ENCODE results near the gene EFCAB14. TPM values are rescaled to one million over a fixed set of nuclear protein-coding genes. Genes with fewer than 3 reads are reported as not detected.
"Not testable (repeated sequence)": the region's sequence is repeated elsewhere in the genome, so short reads cannot be mapped to it uniquely, and the experiment has no call there.

Gene EFCAB14
- total RNA-seq, 1 donor from 2014 or later, result 105 TPM

DNA sequence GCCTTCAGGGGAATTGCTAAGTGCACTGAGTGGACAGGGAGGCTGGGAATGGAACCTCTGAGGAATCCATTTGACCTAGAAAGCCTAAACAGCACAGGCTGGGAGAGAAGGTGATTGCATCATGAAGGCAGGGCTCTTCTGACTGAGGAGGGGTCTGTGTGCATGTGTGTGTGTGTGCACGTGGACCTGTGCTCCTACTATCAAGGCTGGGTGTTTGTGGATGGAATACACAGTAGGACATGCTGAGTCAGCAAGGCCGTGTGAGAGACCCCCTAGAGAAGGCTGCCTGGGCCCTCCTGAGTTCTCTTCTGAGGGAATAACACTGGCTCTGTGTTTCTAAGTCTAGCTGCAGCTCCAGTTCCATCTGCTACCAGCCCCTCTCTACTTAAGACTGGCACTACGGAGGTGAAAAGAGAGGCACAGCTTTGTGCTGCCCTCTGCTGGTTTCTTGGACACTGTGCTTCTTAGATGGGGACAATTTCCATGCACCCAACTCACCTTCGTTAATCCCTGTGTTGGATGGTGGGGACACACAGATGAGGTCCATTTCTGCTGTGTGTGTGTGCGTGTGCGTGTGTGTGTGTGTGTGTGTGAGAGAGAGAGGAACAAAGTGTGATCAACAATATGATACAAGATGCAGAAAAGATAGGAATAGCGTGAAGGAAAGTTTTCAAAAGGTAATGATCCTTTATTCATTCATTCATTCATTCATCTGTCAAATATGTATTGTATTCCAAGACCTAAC, 6.2 kb upstream of the EFCAB14 start:
- peak; percentile 83 for DNase-seq (ENCODE audit: low read depth)

DNA sequence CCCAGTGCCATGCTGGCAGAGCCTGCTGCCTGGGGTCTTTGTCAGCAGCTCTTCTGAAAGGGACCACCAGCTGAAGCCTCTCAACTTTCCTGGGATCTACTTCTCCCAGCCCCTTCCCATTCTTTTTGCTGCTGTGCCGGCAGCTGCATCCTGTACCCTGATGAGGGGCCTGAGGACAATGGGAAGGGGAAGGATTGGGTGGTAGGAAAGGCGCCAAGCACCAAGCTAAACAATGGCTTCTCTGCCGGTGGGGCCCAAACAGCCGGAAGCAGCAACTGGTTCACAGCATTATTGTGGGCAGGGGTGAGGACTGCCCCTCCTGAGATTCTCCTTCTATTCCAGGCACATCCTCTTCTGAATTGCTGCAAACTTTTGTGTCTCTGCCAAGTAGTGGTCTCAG, 5.0 kb upstream of the EFCAB14 start:
- DNase-seq (ENCODE audit: low read depth), result no peak

DNA sequence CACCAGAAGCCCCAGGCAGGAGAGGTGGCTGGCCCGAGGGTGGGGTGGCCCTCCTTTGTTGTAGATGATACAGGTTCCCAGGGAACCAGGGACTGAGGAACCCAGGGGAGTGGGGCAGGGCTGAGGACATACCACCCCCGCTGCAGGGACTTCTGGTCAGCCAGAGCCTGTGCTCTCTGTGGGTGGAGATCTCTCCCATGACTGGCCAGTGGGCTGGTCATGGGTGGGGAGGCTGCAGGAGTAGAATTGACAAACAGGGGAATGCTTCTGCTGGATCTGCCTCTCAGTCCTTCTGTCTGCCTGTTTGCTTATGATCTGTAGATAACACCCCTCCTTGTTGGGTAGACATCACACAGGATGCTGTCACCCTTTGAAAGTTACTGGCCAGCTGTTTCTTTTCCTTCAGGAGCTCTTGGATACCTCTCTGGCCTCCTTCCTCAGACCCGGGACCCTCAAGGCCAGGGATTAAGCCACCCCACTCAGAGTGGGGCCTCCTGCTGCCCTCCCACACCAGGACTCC, 2.8 kb upstream of the EFCAB14 start:
- DNase-seq (ENCODE audit: low read depth), result no peak

DNA sequence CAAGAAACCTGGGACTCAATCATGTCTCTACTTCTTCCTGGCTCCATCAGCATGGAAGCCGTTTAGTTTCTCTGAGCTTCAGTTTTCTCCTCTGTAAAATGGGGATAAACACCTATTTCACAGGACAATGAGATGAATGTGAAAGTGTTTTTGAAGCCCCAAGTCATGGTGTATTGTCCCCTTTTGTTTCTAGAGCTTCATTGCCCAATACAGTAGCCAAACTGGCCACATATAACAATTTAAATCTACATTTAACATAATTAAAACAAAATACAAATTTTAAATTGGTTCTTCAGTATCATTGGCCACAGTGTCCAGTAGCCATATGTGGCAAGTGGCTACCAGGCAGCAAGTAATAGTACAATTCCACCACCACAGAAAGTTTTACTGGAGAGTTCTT, 2.3 kb upstream of the EFCAB14 start:
- DNase-seq (ENCODE audit: low read depth), result no peak

DNA sequence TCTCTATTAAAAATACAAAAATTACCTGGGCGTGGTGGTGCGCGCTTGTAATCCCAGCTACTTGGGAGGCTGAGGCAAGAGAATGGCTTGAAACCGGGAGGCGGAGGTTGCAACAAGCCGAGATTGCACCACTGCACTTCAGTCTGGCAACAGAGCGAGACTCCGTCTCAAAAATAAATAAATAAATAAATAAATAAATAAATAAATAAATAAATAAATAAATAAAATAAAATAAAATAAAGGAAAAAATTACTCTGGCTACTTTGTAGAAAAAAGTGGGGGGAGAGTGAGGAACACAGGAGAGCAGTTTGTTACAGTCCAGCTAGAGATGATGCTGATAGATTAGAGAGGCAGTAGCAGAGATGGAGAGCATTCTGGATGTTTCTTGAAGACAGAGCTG, 1.4 kb upstream of the EFCAB14 start:
- DNase-seq (ENCODE audit: low read depth), result not testable (repeated sequence)

DNA sequence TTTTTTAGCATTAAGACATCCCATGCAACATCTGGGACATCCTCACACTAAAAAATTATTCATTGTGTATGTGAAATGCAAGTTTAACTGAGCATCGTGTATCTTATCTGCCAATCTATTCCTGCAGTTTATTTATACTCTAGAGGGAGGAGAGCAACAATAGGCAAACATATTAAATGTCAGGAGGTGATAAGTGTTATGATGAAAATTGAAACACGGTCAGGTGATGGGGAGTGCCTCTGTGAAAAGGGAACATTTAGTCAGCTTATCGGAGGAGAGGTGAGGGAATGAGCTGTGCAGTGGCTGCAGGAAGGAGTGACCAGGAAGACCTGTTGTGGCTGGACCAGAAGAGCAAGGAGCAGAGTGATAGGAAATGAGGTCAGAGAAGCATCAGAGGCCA, 775 bp upstream of the EFCAB14 start:
- DNase-seq (ENCODE audit: low read depth), result peak; percentile 19

DNA sequence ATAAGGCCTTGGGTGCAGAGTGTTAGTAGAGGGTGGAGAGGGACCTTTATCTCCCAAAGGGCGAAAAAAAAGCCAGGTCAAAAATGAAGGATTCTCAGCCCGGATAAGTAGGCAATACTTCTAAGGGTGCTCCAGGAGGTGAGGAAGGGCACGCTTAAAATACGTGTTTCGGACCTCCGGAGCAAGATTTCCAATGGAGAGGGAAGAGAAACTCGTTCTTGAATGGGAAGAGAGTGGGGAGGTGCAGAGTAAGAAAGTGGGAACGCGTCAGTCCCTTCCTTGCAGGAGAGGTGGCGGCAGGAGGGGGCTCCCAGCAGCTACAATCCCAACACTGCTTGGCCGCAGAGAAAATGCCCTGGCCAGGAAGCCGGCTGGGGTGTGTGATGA, 581 bp downstream of the EFCAB14 start:
- DNase-seq (ENCODE audit: low read depth), result no peak

DNA sequence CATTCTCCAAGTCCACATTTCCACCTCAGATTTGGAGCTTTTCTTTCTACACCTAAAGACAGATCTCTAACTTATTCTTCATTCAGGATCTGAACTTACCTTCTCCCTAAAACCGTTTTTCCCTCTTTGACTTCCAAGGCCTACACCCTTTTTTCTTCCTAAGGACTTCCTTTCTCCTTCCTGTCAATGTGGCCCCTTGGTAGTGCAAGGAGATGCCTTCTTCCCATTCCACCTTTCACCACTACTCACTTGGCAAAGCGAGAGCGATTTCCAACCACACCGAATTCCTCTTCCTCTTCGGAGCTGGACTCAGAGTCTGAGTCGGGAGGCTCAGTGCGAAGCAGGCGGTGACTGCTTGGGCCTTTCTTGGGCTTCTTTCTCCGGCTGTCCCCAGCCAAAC, 1.3 kb downstream of the EFCAB14 start:
- no peak for DNase-seq (ENCODE audit: low read depth)

DNA sequence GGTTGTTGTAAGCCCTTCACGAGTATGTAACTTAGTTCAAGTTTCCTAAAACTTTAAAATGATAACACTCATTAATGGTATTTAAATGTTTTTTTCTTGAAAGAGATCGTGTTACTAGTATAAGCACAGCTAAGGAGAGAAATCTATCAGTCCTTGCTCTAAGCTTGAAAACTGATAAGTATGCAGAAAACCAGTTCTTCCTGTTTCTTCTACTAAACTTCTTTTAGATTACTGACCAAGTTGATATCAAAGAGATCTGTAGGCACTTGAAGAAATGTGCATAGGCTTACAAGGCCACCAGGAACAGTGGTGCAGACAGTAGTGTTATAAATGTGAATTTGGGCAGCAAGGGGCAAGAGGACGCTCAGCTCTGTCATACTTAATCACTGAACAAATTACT, 3.9 kb downstream of the EFCAB14 start:
- peak; percentile 13 for DNase-seq (ENCODE audit: low read depth)

DNA sequence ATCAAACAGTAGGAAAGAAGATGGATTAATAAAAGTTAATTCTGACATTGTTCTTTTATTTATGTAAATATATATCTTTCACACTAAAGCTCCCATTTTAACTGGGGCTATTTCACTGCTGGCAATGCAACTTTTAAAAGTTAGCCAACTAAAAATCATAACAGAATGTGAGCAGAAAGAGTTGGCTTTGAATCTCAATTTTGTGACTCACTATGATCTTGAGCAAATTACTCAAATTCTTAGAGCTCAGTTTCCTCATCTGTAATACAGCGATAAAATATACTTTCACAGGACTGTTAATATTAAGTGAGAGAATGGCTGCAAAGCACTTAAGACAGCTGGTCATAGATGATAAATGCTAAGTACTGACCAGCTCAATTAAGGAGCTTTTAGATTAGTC, 10.8 kb downstream of the EFCAB14 start:
- no peak for DNase-seq (ENCODE audit: low read depth)

DNA sequence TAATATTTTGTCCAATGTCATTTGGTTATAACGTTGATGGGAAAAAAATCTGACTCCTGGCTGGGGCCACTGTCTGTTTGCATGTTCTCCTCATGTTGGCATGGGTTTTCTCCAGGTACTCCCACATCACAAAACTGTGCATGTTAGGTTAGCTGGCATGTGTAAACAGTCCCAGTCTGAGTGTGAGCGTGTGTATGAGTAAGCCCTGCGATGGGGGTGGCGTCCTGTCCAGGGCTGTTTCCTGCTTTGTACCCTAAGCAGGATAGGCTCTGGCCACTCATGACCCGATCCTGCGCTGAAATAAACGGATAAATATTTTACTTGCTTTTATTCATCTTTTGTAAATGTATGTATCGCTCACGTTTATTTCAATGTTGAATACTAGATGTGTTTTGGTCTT, 13.5 kb downstream of the EFCAB14 start:
- no peak for DNase-seq (ENCODE audit: low read depth)

DNA sequence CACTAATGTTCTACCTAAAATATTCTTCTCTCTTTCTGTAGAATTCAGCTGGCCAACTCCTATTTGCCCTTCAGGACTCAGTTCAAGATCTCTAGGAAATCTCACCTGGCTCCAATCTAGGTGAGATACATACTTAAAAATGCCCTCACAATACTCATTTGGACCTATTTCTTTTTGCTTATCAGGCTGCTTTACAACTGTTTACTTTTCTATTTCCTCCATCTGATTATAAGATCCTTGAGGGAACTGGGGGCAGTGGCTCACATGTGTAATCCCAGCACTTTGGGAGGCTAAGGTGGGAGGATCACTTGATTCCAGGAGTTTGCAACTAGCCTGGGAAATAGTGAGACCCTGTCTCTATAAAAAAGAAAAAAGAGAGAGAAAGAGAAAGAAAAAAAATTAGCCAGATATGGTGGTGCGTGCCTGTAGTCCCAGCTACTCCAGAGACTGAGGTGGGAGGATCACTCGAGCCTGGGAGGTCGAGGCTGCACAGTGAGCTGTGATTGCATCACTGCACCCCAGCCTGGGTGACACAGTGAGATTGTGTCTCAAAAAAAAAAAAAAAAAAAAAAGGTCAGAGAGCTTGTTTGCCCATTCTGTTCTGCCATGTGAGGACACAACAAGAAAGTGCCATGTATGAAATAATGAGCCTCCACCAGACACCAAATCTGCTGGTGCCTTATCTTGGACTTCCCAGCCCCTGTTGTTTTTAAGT, 14.8 kb downstream of the EFCAB14 start:
- DNase-seq (ENCODE audit: low read depth), result no peak

DNA sequence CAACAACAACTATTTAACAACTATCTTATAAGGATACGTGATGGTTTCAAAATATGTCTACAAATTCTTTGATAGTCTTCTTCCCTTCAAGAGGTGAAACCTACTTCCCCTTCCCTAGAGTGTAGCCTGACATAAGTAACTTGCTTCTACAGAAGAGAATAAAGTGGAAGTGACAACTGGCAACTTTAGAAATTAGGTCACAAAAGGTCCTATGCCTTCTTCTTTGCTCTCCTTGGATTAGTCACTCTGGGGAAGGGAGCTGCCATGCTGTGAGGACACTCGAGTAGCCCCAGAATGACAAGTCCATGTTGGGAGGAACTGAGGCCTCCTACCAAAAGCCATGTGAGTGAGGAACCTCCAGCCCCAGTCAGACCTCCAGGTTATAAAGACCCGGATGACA, 19.2 kb downstream of the EFCAB14 start:
- no peak for DNase-seq (ENCODE audit: low read depth)

DNA sequence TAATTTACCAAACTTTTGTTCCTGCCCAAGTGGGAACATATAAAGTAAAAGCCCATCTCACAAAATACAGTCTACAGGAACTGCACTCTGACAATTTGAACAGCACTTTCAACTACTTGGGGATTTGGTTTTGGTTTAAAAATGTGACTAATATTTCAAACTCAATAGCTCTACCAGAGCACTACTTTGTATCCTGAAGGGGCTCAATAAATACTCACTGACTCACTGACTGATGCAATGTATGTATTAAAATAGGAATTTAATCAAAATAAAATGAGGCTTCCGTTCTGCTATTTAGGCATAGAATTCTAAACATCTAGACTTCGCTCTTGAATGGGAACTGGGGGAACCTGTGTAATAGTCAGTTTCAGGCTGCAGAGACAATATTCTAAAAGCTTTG, 21.9 kb downstream of the EFCAB14 start:
- DNase-seq (ENCODE audit: low read depth), result no peak

DNA sequence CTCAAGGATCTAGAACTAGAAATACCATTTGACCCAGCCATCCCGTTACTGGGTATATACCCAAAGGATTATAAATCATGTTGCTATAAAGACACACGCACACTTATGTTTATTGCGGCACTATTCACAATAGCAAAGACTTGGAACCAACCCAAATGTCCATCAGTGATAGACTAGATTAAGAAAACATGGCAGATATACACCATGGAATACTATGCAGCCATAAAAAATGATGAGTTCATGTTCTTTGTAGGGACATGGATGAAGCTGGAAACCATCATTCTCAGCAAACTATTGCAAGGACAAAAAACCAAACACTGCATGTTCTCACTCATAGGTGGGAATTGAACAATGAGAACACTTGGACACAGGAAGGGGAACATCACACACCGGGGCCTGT, 24.2 kb downstream of the EFCAB14 start:
- not testable (repeated sequence) for DNase-seq (ENCODE audit: low read depth)

DNA sequence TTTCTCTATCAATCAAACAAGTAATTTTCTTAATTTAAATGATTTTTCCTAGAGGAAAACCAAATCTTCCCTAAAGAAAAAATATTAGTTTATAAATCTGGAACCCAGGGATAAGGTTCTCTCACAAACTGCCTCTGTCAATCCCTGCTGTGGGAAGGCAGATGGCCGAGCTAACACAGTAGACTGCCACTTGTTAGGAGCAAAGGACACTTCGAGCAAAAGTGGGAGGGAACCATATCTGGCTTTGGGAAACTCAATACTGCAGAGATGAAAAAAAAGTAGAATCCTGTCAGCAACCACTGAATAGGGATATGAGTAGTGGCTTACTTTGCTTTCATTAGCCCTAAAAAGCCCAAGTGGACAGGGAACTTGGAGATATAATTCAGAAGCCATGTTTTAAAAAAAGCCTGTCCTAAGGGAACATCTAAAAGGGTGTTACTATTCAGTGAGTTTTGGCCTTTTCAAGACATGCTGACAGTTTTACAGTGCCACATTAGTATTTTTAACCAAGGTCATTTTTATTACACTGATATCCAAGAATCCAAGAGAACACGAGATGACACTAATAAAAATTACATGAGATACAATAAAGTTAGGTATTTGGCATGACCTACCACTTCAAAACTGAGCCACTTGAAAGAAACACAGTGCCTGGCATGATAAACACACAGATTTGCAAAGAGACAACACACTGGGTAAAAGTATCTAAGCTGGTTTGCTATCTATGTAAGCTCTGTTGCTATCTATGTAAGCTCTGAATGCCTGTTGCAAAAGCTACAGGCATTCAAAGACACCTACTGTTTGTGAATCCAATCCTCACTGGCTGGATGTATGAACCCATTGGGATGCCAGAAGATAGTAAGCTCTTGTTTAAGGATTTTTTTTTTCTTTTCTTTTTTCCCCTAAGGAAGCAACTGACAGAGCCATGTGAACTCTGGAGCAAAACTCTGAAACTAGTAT, 25.8 kb downstream of the EFCAB14 start:
- no peak for DNase-seq (ENCODE audit: low read depth)

DNA sequence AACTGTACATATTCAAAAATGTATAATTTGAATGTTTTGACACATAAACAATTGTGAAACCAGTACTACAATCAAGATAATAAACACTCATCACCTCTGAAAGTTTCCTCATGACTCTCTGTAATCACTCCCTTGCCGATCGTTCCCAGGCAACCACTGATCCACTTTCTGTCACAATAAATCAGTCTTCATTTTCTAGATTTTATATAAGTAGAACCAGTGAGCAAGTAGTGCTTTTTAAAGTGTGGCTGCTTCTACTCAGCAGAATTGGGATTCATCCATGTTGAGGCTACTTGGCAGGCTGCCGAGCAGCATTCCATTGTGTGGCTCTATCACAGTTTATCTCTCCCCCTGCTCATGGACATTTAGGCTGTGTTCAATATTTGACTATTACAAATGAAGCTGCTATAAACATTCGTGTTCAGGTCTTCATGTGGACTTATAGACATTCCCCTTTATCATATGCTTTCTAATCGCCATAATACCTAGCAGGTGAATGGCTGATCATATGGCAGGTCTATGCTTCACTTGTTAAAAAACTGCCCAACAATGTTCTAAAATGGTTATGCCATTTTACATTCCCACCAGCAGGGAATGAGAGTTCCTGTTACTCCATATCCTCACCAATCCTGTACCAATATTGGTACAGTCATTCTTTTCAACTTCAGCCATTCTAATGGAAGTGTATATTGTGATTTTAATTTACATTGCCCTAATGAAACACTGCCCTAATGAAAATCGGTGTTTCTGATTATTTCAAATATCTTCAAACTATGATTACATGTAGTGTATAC, 26.7 kb downstream of the EFCAB14 start:
- DNase-seq (ENCODE audit: low read depth), result no peak

DNA sequence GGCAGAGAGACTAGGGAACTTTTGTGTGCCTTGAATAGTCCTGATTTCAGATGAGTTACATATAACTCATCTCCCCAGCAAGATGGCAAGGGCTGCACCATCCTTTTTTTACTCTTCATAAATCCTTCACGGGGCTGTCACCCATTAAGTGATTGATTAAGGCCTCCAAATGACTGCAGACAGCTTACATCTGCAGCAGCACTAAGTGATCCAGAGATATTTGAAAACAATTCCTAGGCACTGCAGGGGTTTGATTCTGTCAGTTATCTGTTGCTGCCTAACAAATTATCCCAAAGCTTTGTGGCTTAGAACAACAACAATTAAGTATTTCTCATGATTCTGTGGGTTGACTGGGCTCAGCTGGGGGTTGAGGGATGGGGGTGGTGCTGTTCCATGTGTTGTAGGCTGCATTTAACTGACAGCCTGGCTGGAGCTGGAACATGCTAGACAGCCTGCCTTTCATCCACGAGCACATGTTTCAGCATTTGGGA, 27.9 kb downstream of the EFCAB14 start:
- no peak for DNase-seq (ENCODE audit: low read depth)

DNA sequence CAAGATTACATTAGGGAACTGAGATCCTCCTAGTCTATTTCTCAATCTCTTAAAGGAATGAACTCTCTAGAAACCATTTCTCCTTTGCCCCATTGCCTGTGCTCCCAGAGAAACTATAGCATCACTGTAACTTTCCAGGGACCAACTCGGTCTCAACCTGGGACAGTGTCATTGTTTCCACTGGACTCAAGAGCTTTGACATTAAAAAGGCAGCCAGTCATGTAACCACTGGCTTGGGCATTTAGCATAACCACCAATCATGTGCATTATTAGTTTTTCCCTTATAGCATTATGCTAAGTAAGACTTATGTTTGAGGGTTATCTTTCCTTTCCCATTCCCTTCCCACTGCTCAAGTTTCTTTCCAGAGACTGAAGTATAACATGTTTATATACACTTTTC, 29.0 kb downstream of the EFCAB14 start:
- no peak for DNase-seq (ENCODE audit: low read depth)

DNA sequence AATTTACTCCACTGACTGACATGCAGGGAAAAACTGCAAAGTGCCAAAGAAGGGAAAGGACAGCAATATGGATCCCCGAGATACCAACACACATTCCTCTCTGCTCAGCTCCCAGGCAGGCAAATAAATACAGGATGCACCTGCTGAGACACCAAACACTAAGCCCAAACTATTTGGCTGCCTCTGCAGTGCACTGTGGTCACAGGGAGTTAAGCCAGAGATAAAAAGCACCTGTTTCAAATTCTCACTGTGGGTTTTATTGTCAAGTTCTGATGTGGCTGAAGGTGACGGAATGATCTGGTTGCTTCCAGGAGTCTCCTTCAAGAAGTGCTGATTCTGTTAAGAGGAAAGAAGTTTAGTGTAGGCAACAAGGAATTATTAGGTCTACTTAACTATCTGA, 29.6 kb downstream of the EFCAB14 start:
- no peak for DNase-seq (ENCODE audit: low read depth)

DNA sequence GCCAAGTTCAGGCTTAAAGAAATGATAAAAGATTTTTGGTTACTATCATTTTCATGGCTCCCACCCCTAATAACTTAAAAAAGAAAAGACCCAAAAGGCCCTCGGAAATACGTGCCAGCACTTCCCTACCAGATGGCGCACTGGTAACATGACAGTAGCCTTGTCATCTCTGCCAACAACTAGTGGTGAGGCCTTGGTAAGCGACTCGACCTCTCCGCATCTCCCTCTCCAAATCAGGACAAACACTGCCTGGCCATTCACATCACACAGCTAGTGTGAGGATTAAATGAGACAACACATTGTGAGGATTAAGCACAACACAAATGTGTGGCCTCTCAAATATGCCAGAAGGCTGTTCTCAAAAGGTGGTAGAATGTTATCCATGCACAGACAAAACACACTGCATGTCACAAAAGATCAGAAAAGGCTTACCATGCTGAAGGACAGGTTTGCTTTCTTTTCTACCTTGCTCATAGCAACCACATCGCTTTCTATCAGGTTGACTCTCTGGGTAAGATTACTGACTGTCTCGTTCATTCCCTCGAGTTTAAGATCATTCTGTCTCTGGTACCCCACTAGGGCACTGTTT, 30.9 kb downstream of the EFCAB14 start:
- DNase-seq (ENCODE audit: low read depth), result no peak
